Caki2 (cell line): ENCODE data around the gene SYCE3. TPM values are rescaled to one million over a fixed set of nuclear protein-coding genes. Genes with fewer than 3 reads are reported as not detected.

Experiments
- DNase-seq: peaks from one replicate; pipeline ENCODE4 v3.0.0-alpha.2; 2015; ENCODE audit warnings: low read depth
- in situ Hi-C: cut with HindIII; loops from 2 replicates; pipeline ENCODE4 v1.10.0; 2016; ENCODE audit warnings: low sequenced_read_pairs, low pct_unique_long_range_greater_than_20kb, mixed read lengths
- total RNA-seq: library from RNA; depleted of rRNA; stranded (reverse); fragments of >200 nt; shearing (Covaris generic); gene quantifications from 2 replicates; pipeline ENCODE4 v1.2.3, GENCODE V29; 2014; ENCODE audit warnings: low replicate concordance

Gene SYCE3
- total RNA-seq, 1 experiment from 2014 or later, result not detected

- DNase-seq, result no peak
Observed at GRCh38 chr22:50563413-50564160, 868 bp upstream of the SYCE3 start.

GRCh38 chr22:50561401-50562358 is 1.0 kb downstream of the SYCE3 start:
- in situ Hi-C loops, result no loop called here
- DNase-seq, result no peak

More at GRCh38 chr22:50563413-50564160, 868 bp upstream of the SYCE3 start:
- in situ Hi-C loops, result no loop called here

- in situ Hi-C loops, result no loop called here
- no peak for DNase-seq
Observed at GRCh38 chr22:50560034-50560433, 2.7 kb downstream of the SYCE3 start.

- DNase-seq, result no peak
- in situ Hi-C loops, result no loop called here
Observed at GRCh38 chr22:50556703-50557102, 6.0 kb downstream of the SYCE3 start.

- in situ Hi-C loops, result no loop called here
- no peak for DNase-seq
Observed at GRCh38 chr22:50553310-50553709, 9.4 kb downstream of the SYCE3 start.

- in situ Hi-C loops, result no loop called here
- no peak for DNase-seq
Observed at GRCh38 chr22:50551160-50551752, 11.5 kb downstream of the SYCE3 start.

- in situ Hi-C loops, result no loop called here
- no peak for DNase-seq
Observed at GRCh38 chr22:50550395-50550794, 12.3 kb downstream of the SYCE3 start.

GRCh38 chr22:50548921-50549790 is 13.6 kb downstream of the SYCE3 start:
- DNase-seq, result no peak
- in situ Hi-C loops, result no loop called here

- no peak for DNase-seq
- in situ Hi-C loops, result no loop called here
Observed at GRCh38 chr22:50548040-50548920, 14.4 kb downstream of the SYCE3 start.

- no peak for DNase-seq
- in situ Hi-C loops, result no loop called here
Observed at GRCh38 chr22:50547263-50547985, 15.3 kb downstream of the SYCE3 start.

- DNase-seq, result no peak
- in situ Hi-C loops, result no loop called here
Observed at GRCh38 chr22:50546326-50547262, 16.1 kb downstream of the SYCE3 start.

- in situ Hi-C loops, result no loop called here
Observed at GRCh38 chr22:50545522-50546325, 17.0 kb downstream of the SYCE3 start, which contains the start of gene KLHDC7B. KLHDC7B (plus strand) TSS chr22:50545899; CDS start chr22:50546244, 345 bp downstream.

GRCh38 chr22:50544746-50545253 is 17.9 kb downstream of the SYCE3 start:
- DNase-seq, result no peak
- in situ Hi-C loops, result no loop called here

More at GRCh38 chr22:50545522-50546325, 17.0 kb downstream of the SYCE3 start, which contains the start of gene KLHDC7B:
- no peak for DNase-seq

- in situ Hi-C loops, result no loop called here
- DNase-seq, result peak; percentile 83
Observed at GRCh38 chr22:50544078-50544745, 18.5 kb downstream of the SYCE3 start.
